OCI-LY3 (cell line): ENCODE measurements around the gene SDHC.

Source experiments
- EZH2phosphoT487 ChIP-seq: fragments of 200-600 bp; shearing (Covaris generic); IDR thresholded peaks from 2 replicates; pipeline ENCODE4 v1.6.1; 2018; ENCODE audit warnings: antibody characterized with exemption, mixed run types, low read depth
- TF ChIP-seq, protein P1 (sequence below): fragments of 200-600, 300-600 bp; sonication (generic); IDR thresholded peaks from 2 replicates; pipeline ENCODE4 v1.5.1; 2014; ENCODE audit warnings: antibody characterized with exemption, low read length, low read depth

DNA sequence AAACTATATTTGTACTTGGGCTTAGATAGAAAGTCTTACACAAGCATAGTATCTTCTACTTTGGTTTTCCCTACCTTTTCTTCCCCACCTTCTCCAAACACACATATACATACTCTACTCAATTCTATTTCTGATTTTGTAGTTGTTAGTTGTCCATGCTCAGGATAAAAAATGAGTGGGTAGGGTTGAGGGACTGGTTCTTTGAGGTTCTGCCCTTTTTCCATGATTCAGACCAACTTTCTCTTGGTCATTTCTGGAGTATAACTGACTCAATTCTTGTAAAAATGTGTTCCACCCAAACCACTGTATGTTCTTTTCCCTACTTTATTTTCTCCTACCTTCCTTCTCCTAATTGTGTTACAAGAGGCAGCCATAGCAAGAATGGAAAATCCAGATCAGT lies 50.2 kb downstream of the SDHC start:
- TF ChIP-seq, protein P1, sequence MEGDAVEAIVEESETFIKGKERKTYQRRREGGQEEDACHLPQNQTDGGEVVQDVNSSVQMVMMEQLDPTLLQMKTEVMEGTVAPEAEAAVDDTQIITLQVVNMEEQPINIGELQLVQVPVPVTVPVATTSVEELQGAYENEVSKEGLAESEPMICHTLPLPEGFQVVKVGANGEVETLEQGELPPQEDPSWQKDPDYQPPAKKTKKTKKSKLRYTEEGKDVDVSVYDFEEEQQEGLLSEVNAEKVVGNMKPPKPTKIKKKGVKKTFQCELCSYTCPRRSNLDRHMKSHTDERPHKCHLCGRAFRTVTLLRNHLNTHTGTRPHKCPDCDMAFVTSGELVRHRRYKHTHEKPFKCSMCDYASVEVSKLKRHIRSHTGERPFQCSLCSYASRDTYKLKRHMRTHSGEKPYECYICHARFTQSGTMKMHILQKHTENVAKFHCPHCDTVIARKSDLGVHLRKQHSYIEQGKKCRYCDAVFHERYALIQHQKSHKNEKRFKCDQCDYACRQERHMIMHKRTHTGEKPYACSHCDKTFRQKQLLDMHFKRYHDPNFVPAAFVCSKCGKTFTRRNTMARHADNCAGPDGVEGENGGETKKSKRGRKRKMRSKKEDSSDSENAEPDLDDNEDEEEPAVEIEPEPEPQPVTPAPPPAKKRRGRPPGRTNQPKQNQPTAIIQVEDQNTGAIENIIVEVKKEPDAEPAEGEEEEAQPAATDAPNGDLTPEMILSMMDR: no peak
- no peak for TF ChIP-seq EZH2phosphoT487
